ENCODE results near the gene GRID1. TPM values are rescaled to one million over a fixed set of nuclear protein-coding genes. Genes with fewer than 3 reads are reported as not detected.
A peak's percentile ranks its signal among the peaks of the same experiment; 100 is the strongest.

GRID1 gene
- polyA plus RNA-seq, 4 donors = 0.27 to 1.1 (median 0.40) TPM; not detected in 1

DNA sequence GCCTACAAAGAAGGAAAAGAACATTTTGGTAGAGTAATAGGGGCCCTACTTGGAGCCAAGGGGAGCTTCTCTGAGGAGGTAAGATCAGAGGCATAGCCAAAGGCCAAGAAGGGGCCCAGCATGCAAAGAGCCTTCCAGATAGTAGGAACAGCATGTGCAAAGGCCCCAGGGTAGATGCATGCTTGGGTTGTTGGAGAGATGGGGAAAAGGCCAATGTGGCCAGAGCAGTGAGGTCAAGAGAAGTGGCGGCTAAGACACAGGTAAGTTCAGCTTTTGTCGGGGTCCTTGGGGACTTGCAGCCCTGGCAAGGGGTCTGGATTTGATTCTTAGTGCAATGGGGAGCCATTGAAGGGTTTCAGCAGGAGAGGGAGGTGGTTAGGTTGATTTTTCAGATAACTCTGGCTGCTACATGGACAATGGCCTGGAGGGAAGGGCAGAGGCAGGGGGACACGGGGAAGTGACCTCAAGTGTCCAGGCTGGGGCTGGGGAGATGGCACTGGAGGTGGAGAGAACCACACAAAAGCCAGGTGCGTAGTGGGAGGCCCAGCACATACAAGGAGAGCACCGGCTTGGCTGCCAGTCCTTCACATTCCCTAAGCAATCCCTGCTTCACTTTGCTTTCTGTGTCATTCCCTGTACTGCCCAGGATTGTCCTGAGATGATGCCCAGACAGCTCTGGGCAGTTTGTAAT lies 16.5 kb downstream of the GRID1 start:
- Histone ChIP-seq H3K27ac (ENCODE audit: low read depth in 1 of 3, low read length in 2 of 3) (no peak overlapping the region), H3K9me3 (ENCODE audit: control insufficient read depth in 2 of 2, insufficient read depth in 1 of 2, low read depth in 1 of 2, low read length in 1 of 2) (peaks cover 0 to 5% of the 10 kb centered on the region in 2 donors), H3K36me3 (ENCODE audit: control insufficient read depth in 3 of 3, insufficient read depth in 2 of 3, low read depth in 1 of 3, low read length in 3 of 3) (no peaks in the 10 kb centered on the region), H3K4me3 (ENCODE audit: low read depth in 1 of 3, low read length in 3 of 3) (no peak overlapping the region), H3K4me1 (ENCODE audit: control insufficient read depth in 3 of 3, insufficient read depth in 2 of 3, low read depth in 1 of 3, low read length in 2 of 3) (no peaks in the 10 kb centered on the region), H3K27me3 (ENCODE audit: control insufficient read depth in 3 of 3, insufficient read depth in 3 of 3, low read length in 3 of 3) (peaks cover 0 to 7% (median 0%) of the 10 kb centered on the region in 3 donors)
- FAIRE-seq (no peak), DNase-seq (no peak)
- 57 to 75% (median 63%) methylated on average over 5 of the region's 5 CpGs for WGBS, 3 donors

DNA sequence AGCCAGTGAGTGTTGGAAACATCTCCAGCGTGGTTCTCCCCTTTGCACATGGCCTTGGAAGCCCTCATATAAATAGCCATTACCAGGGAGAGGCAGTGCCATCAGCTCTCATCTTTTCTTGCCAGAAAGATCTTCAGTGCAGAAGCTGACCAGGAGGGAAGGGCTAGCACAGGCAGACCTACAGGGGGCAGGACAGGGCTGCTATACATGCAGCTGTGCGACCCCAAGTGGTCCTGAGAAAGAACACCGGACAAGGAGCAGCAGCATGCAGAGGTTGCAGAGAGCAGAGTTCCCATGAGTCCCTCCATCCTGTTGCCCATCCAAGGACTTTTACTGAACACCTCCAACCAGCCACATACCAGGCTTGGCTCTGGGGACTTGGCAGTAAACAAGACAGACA lies 17.1 kb downstream of the GRID1 start:
- no peaks in the 10 kb centered on the region for H3K4me1 ChIP-seq (ENCODE audit: control insufficient read depth in 3 of 3, insufficient read depth in 2 of 3, low read depth in 1 of 3, low read length in 2 of 3)
- no peak for DNase-seq
- WGBS, 3 donors = 20 to 38% (median 37%) methylated on average over 3 of the region's 3 CpGs
- H3K36me3 ChIP-seq (ENCODE audit: control insufficient read depth in 3 of 3, insufficient read depth in 2 of 3, low read depth in 1 of 3, low read length in 3 of 3) = no peaks in the 10 kb centered on the region
- peaks cover 0 to 5% of the 10 kb centered on the region in 2 donors for H3K9me3 ChIP-seq (ENCODE audit: control insufficient read depth in 2 of 2, insufficient read depth in 1 of 2, low read depth in 1 of 2, low read length in 1 of 2)
- peaks cover 0 to 7% (median 0%) of the 10 kb centered on the region in 3 donors for H3K27me3 ChIP-seq (ENCODE audit: control insufficient read depth in 3 of 3, insufficient read depth in 3 of 3, low read length in 3 of 3)
- no peak for FAIRE-seq
- no peak overlapping the region for H3K4me3 ChIP-seq (ENCODE audit: low read depth in 1 of 3, low read length in 3 of 3)
- H3K27ac ChIP-seq (ENCODE audit: low read depth in 1 of 3, low read length in 2 of 3) = no peak overlapping the region

DNA sequence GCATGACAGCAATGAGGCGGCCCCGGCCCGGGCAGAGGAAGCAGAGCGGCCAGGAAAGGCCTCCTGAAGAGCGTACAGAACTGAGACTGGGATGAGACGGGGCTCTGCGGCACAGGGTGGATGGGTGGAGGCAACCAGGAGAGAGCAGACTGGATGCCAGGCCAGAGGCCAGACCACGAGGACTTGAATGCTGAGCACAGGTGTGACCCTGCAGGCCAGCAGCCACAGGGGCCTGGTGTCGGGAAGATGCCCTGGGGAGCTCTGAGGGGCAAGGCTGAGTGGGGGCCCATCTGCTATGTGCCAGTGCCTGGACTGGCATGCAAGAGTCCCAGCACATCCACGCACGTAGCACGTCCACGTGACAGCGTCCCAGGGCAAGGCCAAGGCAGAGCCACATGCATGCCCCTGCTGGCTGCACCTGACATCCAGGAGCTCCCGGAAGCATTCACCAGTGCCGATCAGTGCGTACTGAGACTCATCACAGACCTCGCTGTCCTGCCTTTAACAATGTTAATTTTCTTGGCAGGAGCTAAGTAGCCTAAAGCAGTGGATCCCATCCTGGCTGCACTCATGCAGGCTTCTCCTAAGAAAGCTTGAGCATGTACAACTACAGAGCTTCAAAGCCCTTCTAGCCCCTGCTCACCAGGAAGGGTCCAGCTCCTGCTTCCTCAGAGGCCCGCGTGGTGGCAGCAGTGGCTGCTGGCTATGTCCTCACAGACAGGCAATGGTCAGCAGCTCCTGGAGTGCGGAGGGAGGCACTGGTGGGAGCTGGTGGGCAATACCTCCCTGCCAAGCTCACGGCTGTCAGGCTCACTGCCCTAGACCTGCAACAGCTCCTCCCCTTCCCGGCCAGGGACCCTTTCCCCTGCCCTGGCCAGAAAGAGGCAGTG lies 18.0 kb downstream of the GRID1 start:
- FAIRE-seq = no peak
- 83 to 88% (median 88%) methylated on average over 22 to 23 of the region's 23 CpGs for WGBS, 3 donors
- no peaks in the 10 kb centered on the region for H3K36me3 ChIP-seq (ENCODE audit: control insufficient read depth in 3 of 3, insufficient read depth in 2 of 3, low read depth in 1 of 3, low read length in 3 of 3)
- no peak for DNase-seq
- no peak overlapping the region for H3K4me3 ChIP-seq (ENCODE audit: low read depth in 1 of 3, low read length in 3 of 3)
- peaks cover 0 to 7% (median 0%) of the 10 kb centered on the region in 3 donors for H3K27me3 ChIP-seq (ENCODE audit: control insufficient read depth in 3 of 3, insufficient read depth in 3 of 3, low read length in 3 of 3)
- H3K9me3 ChIP-seq (ENCODE audit: control insufficient read depth in 2 of 2, insufficient read depth in 1 of 2, low read depth in 1 of 2, low read length in 1 of 2) = peaks cover 0 to 5% of the 10 kb centered on the region in 2 donors
- H3K4me1 ChIP-seq (ENCODE audit: control insufficient read depth in 3 of 3, insufficient read depth in 2 of 3, low read depth in 1 of 3, low read length in 2 of 3) = no peaks in the 10 kb centered on the region
- no peak overlapping the region for H3K27ac ChIP-seq (ENCODE audit: low read depth in 1 of 3, low read length in 2 of 3)

DNA sequence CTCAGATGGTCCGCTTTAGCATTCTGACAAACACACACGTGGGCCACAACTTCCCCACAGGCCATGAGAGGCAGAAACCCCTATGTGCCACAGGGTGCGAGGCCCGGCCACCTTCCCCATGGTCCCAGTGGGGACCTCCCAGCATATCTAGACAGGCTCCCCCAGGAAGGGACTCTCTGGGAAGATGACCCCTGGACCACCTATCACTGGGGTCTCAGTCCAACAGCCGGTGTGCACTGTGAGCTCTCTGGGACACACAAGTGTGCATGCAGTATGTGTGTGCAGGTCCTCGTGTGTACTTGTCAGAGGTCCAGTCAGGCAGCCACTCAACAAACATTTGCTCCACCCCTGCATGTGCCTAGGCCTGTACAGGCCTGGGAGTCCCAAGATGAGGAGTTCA lies 18.7 kb downstream of the GRID1 start:
- H3K4me1 ChIP-seq (ENCODE audit: control insufficient read depth in 3 of 3, insufficient read depth in 2 of 3, low read depth in 1 of 3, low read length in 2 of 3) = no peaks in the 10 kb centered on the region
- DNase-seq (no peak), FAIRE-seq (no peak)
- WGBS, 3 donors = 84 to 93% (median 87%) methylated on average over 6 of the region's 6 CpGs
- no peak overlapping the region for H3K27ac ChIP-seq (ENCODE audit: low read depth in 1 of 3, low read length in 2 of 3)
- no peaks in the 10 kb centered on the region for H3K36me3 ChIP-seq (ENCODE audit: control insufficient read depth in 3 of 3, insufficient read depth in 2 of 3, low read depth in 1 of 3, low read length in 3 of 3)
- H3K4me3 ChIP-seq (ENCODE audit: low read depth in 1 of 3, low read length in 3 of 3) = no peak overlapping the region
- peaks cover 0 to 5% of the 10 kb centered on the region in 2 donors for H3K9me3 ChIP-seq (ENCODE audit: control insufficient read depth in 2 of 2, insufficient read depth in 1 of 2, low read depth in 1 of 2, low read length in 1 of 2)
- H3K27me3 ChIP-seq (ENCODE audit: control insufficient read depth in 3 of 3, insufficient read depth in 3 of 3, low read length in 3 of 3) = peaks cover 0 to 7% (median 0%) of the 10 kb centered on the region in 3 donors

DNA sequence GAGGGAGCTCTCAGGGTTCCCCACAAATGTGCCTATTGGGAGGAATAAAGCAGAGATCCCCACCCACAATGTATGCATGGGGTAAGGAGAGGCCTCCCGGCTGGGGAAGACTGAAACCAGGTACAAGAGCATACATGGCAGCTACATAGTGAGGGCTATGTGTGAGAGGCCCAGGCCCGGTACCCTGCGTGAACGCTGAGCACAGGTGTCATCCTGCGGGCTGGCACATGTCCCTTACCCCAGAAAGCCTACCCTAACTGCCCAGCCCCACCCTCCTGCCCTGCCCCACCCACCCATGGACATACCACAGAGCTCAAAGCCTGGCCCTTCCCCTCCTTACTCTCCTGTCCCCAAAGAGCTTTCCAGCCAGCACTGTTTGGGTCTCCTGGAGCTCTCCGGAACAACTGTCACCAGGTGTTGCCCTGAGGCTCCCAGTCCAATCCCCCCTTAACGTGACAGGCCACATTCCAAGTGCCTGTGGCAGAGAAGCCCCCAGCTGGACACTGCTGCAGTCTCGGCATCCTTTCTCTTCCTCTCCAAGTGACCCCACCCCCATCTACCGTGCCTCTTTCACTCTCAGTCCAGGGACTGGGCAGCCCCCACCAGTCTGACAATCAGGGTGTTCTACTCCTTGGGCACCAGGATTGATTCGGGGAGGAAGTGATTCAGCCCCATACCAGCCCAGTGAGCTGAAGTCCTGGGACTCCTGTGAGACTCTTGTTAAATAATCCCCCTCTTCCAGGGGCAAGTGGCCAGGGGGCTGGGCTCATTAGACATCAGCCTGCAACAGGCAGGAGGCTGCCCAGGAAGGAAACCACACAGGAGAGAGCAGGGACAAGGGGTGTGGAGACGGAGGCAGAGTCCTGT lies 19.6 kb downstream of the GRID1 start:
- Histone ChIP-seq H3K9me3 (ENCODE audit: control insufficient read depth in 2 of 2, insufficient read depth in 1 of 2, low read depth in 1 of 2, low read length in 1 of 2) (peaks cover 0 to under 1% of the 10 kb centered on the region in 2 donors), H3K27ac (ENCODE audit: low read depth in 1 of 3, low read length in 2 of 3) (no peak overlapping the region), H3K27me3 (ENCODE audit: control insufficient read depth in 3 of 3, insufficient read depth in 3 of 3, low read length in 3 of 3) (peaks cover 0 to 7% (median 0%) of the 10 kb centered on the region in 3 donors), H3K4me3 (ENCODE audit: low read depth in 1 of 3, low read length in 3 of 3) (no peak overlapping the region), H3K36me3 (ENCODE audit: control insufficient read depth in 3 of 3, insufficient read depth in 2 of 3, low read depth in 1 of 3, low read length in 3 of 3) (no peaks in the 10 kb centered on the region), H3K4me1 (ENCODE audit: control insufficient read depth in 3 of 3, insufficient read depth in 2 of 3, low read depth in 1 of 3, low read length in 2 of 3) (no peaks in the 10 kb centered on the region)
- DNase-seq (no peak), FAIRE-seq (no peak)
- 67 to 76% (median 70%) methylated on average over 11 of the region's 11 CpGs for WGBS, 3 donors

DNA sequence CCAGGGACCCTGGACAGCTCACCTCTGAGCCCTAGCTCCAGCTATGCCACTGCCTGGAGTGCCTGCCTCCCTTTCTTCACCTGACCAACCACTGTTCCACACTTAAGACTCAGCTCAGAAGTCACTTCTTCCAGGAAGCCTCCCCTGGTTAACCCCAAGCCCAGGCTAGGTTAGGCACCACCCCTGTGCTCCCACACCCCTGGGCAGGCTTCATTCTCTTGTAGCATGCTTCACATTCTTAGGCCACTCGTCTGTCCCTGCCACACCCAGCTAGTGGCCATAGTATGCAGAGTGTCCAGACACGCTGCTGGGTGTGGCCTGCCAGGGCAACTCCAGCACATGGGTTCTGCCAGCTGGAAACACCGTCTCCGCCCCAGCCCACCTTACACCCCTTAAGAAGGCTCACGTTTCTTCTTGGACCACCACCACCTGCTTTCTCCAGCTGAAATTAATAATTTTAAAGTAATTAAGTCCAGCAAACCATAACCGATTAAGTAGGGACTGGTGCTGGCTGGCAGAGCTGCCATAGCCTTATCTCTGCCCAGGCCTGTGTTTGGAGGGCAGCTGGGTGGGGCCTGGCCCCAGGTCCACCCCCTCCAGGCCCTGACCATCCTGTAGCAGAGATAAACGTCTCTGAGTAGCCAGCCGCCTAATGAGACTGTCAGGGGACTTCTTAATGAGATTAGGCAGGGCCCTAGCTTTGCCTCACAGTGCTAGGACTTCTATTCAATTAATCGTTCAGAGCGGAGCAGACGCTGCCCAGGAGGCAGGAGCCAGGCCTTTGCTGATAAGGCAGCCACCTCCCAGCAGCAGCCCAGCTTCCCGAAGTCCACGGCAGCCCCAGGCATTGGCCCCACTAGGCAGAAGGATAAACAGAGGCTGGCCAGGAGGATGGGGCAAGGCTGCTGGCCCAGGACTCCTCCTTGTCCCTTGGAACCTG lies 20.5 kb downstream of the GRID1 start:
- no peak overlapping the region for H3K27ac ChIP-seq (ENCODE audit: low read depth in 1 of 3, low read length in 2 of 3)
- no peaks in the 10 kb centered on the region for H3K9me3 ChIP-seq (ENCODE audit: control insufficient read depth in 2 of 2, insufficient read depth in 1 of 2, low read depth in 1 of 2, low read length in 1 of 2)
- no peak for FAIRE-seq
- H3K4me3 ChIP-seq (ENCODE audit: low read depth in 1 of 3, low read length in 3 of 3) = no peak overlapping the region
- DNase-seq = peak in 1 of 2 donors; percentile 8
- H3K27me3 ChIP-seq (ENCODE audit: control insufficient read depth in 3 of 3, insufficient read depth in 3 of 3, low read length in 3 of 3) = peaks cover 0 to 11% (median 0%) of the 10 kb centered on the region in 3 donors
- no peaks in the 10 kb centered on the region for H3K36me3 ChIP-seq (ENCODE audit: control insufficient read depth in 3 of 3, insufficient read depth in 2 of 3, low read depth in 1 of 3, low read length in 3 of 3)
- 43 to 69% (median 55%) methylated on average over 13 of the region's 13 CpGs for WGBS, 3 donors
- no peaks in the 10 kb centered on the region for H3K4me1 ChIP-seq (ENCODE audit: control insufficient read depth in 3 of 3, insufficient read depth in 2 of 3, low read depth in 1 of 3, low read length in 2 of 3)

DNA sequence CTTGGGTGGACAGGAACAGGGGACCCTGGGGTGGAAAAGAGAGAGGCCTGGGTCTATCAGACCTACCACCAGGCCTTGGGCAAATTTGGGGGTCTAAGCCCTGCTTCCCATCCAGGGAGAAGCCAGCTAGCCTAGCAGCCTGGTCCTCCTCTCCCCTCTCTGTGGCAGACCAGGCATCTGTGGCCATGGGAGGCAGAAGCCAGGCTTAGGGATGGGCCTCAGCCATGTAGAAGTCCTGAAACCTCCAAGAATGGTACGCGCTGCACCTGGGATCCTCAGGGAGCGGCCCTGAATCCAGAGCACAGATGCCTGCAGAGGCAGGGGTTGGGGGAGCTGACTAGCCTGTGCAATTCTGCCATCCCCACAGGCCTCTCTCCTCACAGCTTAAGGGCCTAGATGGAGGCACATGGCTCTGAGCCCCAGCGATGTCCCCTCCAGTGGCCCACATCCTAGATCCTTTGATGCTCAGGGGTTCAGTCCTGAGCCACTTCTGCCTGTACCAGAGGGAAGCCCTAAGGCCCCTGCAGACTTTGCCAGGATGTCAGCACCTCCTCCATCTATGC lies 21.2 kb downstream of the GRID1 start:
- FAIRE-seq (no peak), DNase-seq (no peak)

More for the DNA sequence above, 21.2 kb downstream of the GRID1 start:
- H3K27ac ChIP-seq (ENCODE audit: low read depth in 1 of 3, low read length in 2 of 3) = no peak overlapping the region
- H3K36me3 ChIP-seq (ENCODE audit: control insufficient read depth in 3 of 3, insufficient read depth in 2 of 3, low read depth in 1 of 3, low read length in 3 of 3) = no peaks in the 10 kb centered on the region
- H3K27me3 ChIP-seq (ENCODE audit: control insufficient read depth in 3 of 3, insufficient read depth in 3 of 3, low read length in 3 of 3) = peaks cover 0 to 10% (median 0%) of the 10 kb centered on the region in 3 donors
- H3K4me3 ChIP-seq (ENCODE audit: low read depth in 1 of 3, low read length in 3 of 3) = no peak overlapping the region
- no peaks in the 10 kb centered on the region for H3K4me1 ChIP-seq (ENCODE audit: control insufficient read depth in 3 of 3, insufficient read depth in 2 of 3, low read depth in 1 of 3, low read length in 2 of 3)
- 94 to 98% (median 95%) methylated on average over 4 of the region's 4 CpGs for WGBS, 3 donors
- no peaks in the 10 kb centered on the region for H3K9me3 ChIP-seq (ENCODE audit: control insufficient read depth in 2 of 2, insufficient read depth in 1 of 2, low read depth in 1 of 2, low read length in 1 of 2)
